SKM-1 treated with dmso at 0.1 percent for 144 hours (cell line): Measurements from ENCODE around the gene MARK2.
"Not testable (repeated sequence)": the region's sequence is repeated elsewhere in the genome, so short reads cannot be mapped to it uniquely, and the experiment has no call there.

Experiments
- DNase-seq: peaks from one replicate; lab custom pipeline; 2025; ENCODE audit not compliant: unreplicated experiment; lab: John Stamatoyannopoulos, UW

The MARK2 gene

DNA sequence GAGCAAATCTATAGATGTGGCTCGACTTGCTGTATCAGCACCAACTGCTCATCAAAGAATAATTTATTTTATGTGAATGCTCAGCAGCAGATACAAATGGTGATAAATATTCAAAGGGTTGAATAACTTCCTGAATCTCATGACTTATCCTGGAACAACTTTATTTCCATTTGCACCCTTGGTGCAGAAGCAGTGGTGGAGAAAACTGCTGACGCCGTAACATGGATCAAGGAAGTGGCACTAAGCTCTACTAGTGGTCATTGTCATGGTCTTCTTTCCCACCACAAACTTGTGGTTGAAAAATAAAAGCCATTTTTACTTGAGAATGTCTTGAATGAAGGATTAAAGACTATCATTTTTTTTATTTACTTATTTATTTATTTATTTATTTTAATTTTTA lies 14.6 kb downstream of the MARK2 start:
- no peak for DNase-seq

DNA sequence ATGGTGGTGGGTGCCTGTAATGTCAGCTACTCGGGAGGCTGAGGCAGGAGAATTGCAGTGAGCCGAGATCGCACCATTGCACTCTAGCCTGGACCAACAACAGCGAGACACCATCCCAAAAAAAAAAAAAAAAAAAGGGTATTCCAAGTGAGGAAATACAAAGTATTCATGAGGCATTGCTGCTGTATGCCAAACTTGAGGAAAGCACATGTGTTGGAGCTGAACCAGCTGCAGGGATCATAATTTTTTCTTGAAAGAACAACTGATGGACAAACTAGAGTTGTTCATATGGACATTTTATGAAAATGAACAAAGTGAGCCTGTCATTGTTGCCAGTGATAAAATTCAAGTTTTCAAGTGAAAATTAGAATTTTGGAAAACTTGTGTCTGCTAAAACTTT lies 15.8 kb downstream of the MARK2 start:
- no peak for DNase-seq

DNA sequence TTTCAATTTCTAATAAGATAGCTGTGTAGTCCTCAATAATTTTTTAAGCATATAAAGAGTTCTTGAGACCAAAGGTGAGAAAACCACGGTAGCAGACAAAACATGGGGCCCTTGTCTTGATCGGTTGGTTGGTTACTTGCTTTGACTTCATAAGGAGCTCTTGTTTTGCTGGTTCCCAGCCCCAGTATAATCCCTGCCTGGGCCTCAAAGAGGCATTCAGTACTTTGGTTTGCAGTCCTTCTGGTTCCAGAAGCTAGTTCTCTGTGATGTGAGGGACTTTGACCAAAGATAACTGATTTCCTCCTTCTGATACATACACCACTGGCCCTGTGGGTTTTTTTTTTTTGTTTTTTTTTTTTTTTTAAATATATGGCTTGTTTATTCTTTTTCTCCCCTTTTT lies 17.1 kb downstream of the MARK2 start:
- no peak for DNase-seq

DNA sequence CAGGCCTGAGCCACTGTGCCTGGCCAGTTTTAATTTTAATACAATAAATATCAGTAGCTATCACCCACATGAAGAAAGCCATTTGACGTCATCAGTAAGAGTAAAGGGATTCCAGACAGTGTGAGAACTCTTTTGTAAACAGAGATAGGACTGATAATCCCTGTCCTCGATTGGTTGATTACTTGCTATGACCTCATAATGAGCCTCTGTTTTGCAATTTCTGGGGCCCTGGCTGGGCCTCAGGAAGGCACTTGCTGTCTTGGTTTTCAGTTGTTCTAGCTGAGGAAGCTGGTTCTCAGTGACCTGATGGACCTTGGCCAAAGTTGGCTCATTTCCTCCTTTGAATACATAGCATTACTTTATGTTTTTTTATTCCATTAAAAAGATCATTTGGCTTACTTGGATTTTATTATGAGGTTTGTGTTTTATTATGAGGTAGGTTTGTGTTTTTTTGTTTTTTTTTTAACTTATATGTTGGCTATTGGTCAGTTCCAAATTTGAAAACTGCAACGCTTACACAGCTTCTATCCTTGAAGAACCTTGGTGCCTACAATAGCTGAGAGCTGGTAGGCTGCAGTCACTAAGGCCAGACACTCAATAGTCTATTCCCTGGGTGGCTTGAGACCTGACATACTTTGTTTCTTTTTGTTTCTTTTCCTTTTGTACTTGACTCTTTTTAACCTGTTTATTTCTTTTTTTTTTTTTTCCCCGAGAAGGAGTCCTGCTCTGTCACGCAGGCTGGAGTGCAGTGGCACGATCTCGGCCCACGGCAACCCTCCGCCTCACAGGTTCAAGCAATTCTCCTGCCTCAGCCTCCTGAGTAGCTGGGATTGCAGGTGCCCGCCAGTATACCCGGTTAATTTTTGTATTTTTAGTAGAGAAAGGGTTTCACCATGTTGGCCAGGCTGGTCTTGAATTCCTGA lies 20.0 kb downstream of the MARK2 start:
- peak; percentile 87 for DNase-seq

DNA sequence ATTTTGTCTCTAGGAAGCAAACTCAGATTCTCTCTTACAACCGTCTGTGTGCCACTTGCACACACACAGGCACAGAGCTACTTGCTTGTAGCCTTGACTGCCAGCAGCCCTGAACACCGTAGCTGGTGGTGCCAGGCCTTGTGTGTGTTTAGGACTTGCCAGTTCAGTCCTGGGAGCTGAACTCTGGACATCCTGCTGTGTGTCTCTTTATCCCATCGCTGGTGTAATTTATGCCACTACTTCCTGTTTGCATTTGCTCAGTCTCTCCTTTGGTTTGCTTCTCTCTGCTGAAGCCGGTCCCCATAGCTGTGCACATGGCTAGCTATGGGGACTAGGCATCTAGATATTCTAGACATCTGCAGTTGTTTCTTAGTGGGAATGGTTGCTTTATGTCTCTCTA lies 24.0 kb downstream of the MARK2 start:
- DNase-seq = peak; percentile 50

DNA sequence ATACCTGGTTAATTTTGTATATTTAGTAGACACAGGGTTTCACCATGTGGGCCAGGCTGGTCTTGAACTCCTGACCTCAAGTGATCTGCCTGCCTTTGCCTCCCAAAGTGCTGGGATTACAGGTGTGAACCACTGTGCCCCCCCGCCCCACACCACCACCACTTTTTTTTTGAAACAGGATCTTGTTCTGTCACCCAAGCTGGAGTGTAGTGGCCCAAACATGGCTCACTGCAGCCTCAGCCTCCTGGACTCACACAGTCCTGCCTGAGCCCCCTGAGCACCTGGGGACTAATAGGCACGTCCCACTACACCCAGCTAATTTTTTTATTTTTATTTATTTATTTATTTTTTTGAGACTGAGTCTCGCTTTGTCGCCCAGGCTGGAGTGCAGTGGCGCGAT lies 24.7 kb downstream of the MARK2 start:
- DNase-seq = not testable (repeated sequence)

DNA sequence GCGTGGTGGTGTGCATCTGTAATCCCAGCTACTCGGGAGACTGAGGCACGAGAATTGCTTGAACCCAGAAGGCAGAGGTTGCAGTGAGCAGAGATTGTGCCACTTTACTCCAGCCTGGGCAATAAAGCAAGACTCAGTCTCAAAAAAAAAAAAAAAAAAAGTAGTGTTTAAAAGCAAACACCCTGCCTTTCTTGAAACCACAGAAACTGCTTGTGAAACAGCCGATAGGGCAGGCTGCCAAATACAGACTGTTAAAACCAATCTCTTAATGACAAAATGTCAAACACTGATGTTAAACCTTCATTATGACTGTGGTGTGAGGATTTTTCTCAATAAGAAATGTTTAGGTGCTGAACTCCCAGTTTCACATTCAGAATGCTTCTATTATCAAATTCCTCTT lies 27.3 kb downstream of the MARK2 start:
- DNase-seq = peak; percentile 53

DNA sequence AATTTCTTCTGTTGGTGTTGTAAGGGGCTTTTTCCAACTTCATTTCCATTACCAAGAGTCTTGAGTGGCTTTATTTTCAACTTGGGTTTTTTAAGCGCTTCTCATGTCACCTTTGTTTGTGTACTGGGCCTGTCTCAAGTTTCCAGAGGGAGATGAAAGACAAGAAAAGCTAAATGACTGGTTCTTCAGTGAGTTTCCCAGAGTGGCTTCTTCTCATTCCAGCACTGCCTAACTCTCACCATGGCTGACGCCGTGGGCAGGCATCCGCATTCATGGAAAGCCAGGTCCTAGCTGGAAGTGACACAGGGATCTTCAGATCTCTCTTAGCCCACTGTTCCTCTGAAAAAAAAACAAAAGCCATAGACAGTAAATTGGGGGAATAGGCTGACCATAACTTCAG lies 28.6 kb downstream of the MARK2 start:
- no peak for DNase-seq

DNA sequence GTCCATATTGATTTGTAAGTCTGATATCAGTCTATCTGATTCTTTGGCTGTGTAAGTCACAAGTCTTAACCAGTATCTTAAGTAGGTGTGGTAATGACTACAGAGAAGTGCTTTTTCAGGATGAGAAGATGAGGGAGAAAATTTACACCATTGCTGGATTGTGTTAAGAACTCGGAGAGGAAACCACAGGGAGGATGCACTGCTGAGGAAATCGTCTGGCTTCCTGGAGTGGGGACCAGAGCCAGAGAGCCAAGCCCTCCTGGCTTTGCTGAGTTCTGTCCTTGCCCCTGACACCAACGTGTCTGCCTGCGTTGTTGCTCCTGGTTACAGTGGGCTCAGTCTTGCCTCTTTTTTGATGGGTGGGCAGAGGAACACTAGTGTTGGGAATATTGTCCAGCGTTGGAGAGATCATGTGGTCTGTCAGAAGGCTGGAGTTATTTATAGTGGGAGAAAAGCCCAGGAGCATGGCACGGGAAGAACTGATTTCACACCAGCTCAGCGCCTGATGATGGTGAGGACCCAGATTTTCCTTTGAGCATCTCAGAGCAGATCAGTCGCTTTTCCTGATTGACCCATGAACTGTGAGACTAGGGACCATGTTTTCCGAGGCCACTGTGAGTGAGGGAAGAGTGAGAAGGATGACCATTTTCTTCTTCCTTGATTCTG lies 29.6 kb downstream of the MARK2 start:
- DNase-seq = peak; percentile 59

DNA sequence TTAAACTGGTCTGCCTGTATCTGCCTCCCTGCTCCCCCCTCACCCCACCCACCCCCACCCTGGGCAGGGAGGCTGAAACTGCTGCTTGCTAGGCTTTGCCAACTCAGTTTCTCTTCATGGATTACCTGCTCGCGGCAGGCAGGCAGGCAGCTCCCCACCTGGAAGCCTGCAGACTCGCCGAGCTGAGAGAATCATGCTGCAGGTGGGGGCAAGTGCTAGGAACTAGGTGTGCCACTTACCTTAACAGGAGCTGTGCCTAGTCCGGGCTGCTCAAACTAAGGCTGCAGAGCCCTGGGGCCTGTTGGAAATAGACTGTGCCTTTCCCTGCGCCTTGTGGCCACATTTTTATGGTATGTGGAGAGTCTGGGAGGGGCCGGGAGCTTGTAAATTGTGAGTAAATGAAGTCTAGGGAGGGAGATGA lies 30.3 kb downstream of the MARK2 start:
- DNase-seq = no peak

DNA sequence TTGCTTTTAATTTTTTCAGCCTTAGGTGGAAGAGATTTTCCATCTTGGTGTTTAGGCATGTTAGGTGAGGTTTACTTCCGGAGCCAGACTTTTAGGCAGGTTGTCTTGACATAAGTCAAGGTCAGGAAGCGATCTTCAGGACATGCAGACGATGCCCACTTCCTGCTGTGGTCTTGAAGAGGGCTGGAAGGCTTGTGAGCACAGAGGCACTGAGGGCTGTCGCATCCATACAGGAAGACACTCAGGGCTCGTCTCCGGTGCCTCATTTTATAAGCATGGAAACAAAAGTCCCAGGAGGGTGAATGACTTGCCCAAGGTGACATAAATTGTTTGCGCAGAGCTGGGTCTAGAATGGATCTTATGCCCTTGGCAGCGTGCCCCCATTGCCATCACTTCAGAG lies 30.8 kb downstream of the MARK2 start:
- no peak for DNase-seq

DNA sequence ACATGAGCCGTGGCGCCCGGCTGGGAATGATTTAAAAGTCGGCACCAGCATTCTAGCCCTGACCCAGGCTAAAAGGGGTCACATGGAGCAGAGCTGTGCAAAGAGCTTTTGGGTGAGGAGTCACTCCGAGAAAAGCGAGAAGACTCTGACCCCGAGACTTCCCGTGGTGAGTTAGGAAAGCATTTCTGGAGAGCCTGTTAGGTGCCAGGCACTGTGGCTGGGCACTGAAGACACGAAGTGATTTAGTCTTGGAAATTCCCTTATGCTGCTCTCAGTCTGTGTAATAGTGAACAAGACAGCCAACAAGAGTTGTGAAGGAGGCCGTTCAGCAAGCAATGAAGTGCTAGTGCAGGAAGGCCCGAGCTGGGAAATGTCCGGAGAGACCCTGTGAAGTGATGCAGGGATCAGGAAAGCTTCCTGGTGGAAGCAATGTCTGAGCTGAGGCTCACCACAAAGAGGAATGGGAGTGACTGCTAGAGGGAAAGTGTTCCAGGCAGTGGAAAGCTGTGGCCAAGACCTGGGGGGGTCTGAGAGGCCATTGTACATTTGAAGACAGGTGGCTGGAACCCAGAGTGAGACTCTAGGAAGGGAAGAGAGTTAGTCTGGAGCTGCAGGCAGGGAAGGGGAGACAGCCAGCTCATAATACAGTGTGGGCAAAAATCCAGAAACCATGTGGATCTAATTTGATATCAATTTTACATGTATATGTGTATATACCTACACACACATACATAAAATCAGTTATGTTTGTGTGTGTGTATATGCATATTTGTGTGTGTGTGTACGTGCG lies 31.6 kb downstream of the MARK2 start:
- no peak for DNase-seq

DNA sequence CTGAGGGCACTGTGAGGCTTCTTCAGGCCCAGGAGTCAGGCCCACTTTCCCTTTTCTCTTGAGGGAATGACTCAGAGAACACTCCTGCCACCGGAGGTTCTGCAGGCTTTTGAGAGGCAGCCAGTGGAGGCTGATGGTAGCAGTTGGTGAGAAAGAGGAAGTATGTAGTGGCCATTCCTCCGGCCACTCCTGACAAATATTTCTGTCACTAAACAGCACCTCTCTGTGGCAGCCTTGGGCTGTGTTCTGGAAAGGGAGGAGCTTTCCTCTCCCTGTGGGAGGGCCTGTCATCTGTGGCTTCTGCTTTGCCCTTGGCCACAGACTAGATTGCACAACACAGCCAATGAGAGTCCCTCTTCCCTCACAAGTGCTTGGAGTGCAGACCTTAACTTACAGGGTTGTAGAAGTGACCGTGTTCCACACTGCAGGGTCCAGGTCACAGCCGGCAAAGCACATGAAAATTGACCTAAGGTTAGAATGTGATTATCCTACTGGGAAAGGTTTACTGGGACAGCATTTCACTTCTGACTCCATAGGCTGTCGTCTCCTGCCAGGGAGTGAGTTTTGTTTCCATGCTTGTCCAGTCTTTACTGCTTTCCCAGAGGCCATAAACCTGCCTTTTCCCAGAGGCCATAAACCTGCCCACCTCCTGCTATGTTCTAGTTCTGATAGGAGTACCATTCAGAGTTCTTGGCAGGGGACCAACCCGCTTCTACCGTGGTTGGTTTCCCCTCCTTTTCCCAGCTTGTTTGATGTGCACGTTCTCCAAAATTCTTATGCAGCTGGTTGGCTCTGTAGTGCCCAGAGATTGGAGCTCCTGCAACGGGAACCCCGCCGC lies 33.3 kb downstream of the MARK2 start:
- peak; percentile 100 for DNase-seq

DNA sequence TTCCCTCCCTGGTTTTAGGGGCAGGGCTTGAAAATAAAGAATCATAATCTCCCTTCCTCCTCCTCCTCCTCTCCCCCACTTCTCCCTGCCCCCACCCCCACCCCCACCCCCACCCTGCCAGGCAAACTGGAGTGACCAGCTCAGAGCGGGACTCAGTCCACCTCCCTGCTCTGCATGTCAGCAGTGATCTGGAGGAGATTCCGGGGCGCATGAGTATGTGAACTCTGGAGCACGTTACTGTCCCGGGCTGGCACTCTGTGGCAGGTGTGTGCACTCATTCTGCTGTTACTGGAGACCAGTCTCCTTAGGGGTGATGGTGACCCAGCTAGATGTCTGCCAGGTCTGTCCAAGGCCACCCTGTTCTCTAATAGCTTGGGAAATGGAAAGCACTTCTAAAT lies 33.9 kb downstream of the MARK2 start:
- DNase-seq = no peak

DNA sequence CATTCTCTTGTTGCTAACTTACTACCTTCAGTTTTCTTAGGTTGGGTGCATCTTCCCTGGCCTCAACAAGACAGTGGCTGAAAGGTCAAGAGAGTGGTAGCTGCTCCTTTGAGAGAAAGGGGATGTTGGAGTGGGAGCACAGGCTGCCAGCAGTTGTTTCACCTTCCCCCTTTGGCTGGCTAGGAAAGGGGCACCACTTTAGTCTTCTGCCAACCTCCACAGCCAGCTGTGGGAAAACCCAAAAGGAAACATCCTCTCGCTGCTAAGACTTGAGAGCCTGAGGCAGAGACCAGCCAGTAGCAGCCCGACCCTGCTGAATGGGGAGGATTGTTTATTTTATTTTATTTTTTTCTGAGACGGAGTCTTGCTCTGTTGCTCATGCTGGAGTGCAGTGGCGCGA lies 34.4 kb downstream of the MARK2 start:
- DNase-seq = no peak

DNA sequence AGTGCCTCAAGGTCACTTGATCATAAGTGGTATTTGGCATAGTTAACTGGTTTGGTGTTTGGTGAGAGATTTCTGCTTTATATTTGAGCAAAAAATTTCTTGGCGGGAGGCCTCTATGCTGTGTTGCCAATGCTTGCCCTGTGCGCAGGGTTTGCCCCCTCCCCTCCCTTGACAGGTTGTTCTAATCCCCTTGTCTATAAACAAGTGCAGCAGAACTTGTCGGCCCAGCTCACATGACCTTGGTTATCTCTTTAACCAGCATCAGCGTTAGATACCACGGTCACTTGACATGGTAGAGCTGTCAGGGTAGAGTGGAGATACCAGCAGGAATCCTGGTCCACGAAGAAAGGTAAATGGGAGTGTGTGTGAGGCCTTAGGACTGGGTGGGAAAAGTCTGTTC lies 35.6 kb downstream of the MARK2 start:
- DNase-seq = no peak

DNA sequence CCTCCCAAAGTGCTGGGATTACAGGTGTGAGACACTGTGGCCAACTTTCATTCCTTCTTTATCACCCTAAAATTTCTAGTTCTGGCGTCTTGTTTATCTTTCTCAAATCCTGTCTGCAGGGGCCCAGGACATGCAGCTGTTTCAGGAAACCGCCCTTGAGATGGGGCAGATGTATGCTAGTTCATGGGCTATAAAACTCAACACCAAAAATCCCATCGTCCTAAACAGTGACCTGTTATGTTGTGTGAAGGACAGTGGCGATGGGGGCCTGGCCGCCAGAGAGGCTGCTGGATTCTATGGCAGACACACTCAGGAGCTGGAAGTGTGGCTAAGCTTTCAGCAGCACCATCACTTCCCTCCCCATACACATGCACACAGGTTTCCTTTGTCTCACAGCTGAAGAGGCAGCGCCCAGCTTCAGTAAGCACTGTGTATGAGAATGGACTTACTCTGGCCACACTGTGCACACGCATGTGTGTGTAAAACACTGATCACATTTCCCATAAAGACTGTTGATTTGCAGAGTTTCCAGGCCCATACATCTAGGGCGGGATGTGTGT lies 36.7 kb downstream of the MARK2 start:
- no peak for DNase-seq

DNA sequence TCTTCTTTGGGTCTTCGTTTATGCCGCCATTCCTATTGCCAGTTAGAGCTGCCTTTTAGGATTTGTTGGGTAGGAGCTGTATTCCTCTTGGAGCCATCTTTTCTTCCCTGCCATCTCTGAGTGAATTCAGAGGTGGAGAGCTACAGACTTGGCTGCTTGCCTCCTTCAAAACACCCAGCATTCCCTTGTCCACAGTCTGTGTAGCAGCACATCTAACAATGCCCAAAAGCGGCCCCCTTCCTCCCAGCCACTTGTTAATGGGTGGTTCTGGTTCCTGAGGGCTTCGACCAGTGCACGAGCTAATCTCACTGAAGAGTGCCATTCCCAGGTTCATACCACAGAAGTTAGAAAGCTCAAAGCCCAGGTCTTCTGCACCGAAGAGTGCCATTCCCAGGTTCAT lies 37.7 kb downstream of the MARK2 start:
- no peak for DNase-seq

DNA sequence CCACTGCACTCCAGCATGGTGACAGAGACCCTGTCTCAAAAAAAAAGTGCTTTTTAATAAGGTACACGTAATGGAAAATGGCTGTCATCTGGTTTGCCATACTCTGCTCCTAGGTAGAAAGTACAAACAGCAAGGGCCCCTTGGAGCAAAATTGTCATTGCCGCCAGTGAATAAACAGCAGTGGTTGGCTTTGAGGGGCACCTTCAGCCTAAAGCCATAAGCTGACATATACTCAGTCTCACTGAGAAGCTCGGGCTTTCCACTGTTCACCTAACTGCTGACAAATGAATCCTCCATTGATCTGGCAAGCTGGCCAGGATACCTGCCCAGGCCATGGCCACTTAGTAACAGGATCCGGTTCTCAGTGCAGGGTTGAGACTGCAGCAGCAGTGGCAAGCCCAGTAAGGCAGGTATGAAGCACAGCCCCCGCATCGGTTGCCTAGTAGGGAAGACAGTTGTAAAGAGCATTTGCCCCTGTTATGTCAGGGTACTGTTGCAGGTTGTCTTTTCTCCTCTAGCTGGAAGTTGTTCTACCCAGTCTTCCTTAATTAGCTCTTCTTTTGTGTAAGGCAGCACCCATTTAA lies 38.8 kb downstream of the MARK2 start:
- no peak for DNase-seq
